Memory B cell (primary cell): ENCODE measurements around the gene AUH.
A peak's percentile ranks its signal among the peaks of the same experiment; 100 is the strongest.

Source experiments
- ATAC-seq: fragments of 150-1000 bp; cut with Tn5 transposase; 2 replicates; pipeline ENCODE4 v1.10.0; 2021; ENCODE audit warnings: low read depth, mild to moderate bottlenecking, moderate library complexity
- DNase-seq, 2 donors: peaks; one replicate each; pipeline ENCODE4 v3.0.0; 2022; ENCODE audit warnings: low spot score in 2 of 2
- H3K27ac Mint-ChIP-seq: one replicate; pipeline ENCODE4 v1.8.0; 2022; ENCODE audit warnings: mild to moderate bottlenecking, moderate library complexity, mixed read lengths
- H3K27me3 Mint-ChIP-seq: one replicate; pipeline ENCODE4 v1.8.0; 2022; ENCODE audit warnings: mixed read lengths
- H3K36me3 Mint-ChIP-seq: one replicate; pipeline ENCODE4 v1.8.0; 2022; ENCODE audit warnings: mild to moderate bottlenecking, mixed read lengths
- H3K4me1 Mint-ChIP-seq: one replicate; pipeline ENCODE4 v1.8.0; 2022; ENCODE audit warnings: mixed read lengths
- H3K4me3 Mint-ChIP-seq: one replicate; pipeline ENCODE4 v1.8.0; 2022; ENCODE audit warnings: mild to moderate bottlenecking, moderate library complexity, mixed read lengths
- H3K9me3 Mint-ChIP-seq: one replicate; pipeline ENCODE4 v1.8.0; 2022; ENCODE audit warnings: mixed read lengths

The AUH gene

GRCh38 chr9:91276513-91276912, 85.2 kb downstream of the AUH start:
- H3K36me3 Mint-ChIP-seq, result peaks cover 12% of the 10 kb centered on the region
- peaks cover 11% of the 10 kb centered on the region for H3K4me1 Mint-ChIP-seq
- H3K27me3 Mint-ChIP-seq, result no peaks in the 10 kb centered on the region
- no peaks in the 10 kb centered on the region for H3K9me3 Mint-ChIP-seq
- DNase-seq, result no peak
- H3K4me3 Mint-ChIP-seq, result no peak overlapping the region
- ATAC-seq, result no peak
- H3K27ac Mint-ChIP-seq, result no peak overlapping the region

GRCh38 chr9:91275655-91276054, 86.1 kb downstream of the AUH start:
- Mint-ChIP-seq H3K36me3 (peaks cover 6% of the 10 kb centered on the region), H3K27me3 (no peaks in the 10 kb centered on the region), H3K27ac (peak overlapping the region; percentile 41), H3K9me3 (no peaks in the 10 kb centered on the region), H3K4me3 (no peak overlapping the region), H3K4me1 (peaks cover 11% of the 10 kb centered on the region)
- DNase-seq (no peak), ATAC-seq (no peak)

- ATAC-seq (no peak), DNase-seq (no peak)
- no peaks in the 10 kb centered on the region for H3K9me3 Mint-ChIP-seq
- peak overlapping the region; percentile 41 for H3K27ac Mint-ChIP-seq
- no peak overlapping the region for H3K4me3 Mint-ChIP-seq
- peaks cover 11% of the 10 kb centered on the region for H3K4me1 Mint-ChIP-seq
- H3K36me3 Mint-ChIP-seq, result peaks cover 6% of the 10 kb centered on the region
- no peaks in the 10 kb centered on the region for H3K27me3 Mint-ChIP-seq
Observed at GRCh38 chr9:91274949-91275492, 86.7 kb downstream of the AUH start.

- Mint-ChIP-seq H3K4me3 (no peak overlapping the region), H3K27ac (peak overlapping the region; percentile 67), H3K4me1 (peaks cover 11% of the 10 kb centered on the region), H3K36me3 (peaks cover 5% of the 10 kb centered on the region), H3K27me3 (no peaks in the 10 kb centered on the region), H3K9me3 (no peaks in the 10 kb centered on the region)
- peak; percentile 98 for ATAC-seq
- no peak for DNase-seq
Observed at GRCh38 chr9:91273853-91274552, 87.7 kb downstream of the AUH start.

- Mint-ChIP-seq H3K27me3 (no peaks in the 10 kb centered on the region), H3K9me3 (no peaks in the 10 kb centered on the region), H3K36me3 (peaks cover 2% of the 10 kb centered on the region), H3K4me3 (no peak overlapping the region), H3K4me1 (peaks cover 11% of the 10 kb centered on the region), H3K27ac (no peak overlapping the region)
- DNase-seq (no peak), ATAC-seq (no peak)
Observed at GRCh38 chr9:91271156-91271555, 90.6 kb downstream of the AUH start.

- ATAC-seq, result no peak
Observed at GRCh38 chr9:91269907-91270491, 91.7 kb downstream of the AUH start.

GRCh38 chr9:91266448-91266847, 95.3 kb downstream of the AUH start:
- Mint-ChIP-seq H3K9me3 (peaks cover 2% of the 10 kb centered on the region), H3K27ac (no peak overlapping the region), H3K4me3 (no peak overlapping the region), H3K36me3 (peaks cover 15% of the 10 kb centered on the region), H3K4me1 (no peaks in the 10 kb centered on the region), H3K27me3 (no peaks in the 10 kb centered on the region)
- DNase-seq, result no peak
- ATAC-seq, result no peak

More at GRCh38 chr9:91269907-91270491, 91.7 kb downstream of the AUH start:
- Mint-ChIP-seq H3K27me3 (no peaks in the 10 kb centered on the region), H3K9me3 (no peaks in the 10 kb centered on the region), H3K36me3 (peaks cover 5% of the 10 kb centered on the region), H3K4me1 (peaks cover 6% of the 10 kb centered on the region), H3K4me3 (no peak overlapping the region), H3K27ac (no peak overlapping the region)
- DNase-seq, result no peak

GRCh38 chr9:91265514-91265913, 96.2 kb downstream of the AUH start:
- ATAC-seq (no peak), DNase-seq (no peak)
- H3K36me3 Mint-ChIP-seq, result peaks cover 17% of the 10 kb centered on the region
- H3K9me3 Mint-ChIP-seq, result peaks cover 2% of the 10 kb centered on the region
- no peaks in the 10 kb centered on the region for H3K4me1 Mint-ChIP-seq
- no peaks in the 10 kb centered on the region for H3K27me3 Mint-ChIP-seq
- no peak overlapping the region for H3K27ac Mint-ChIP-seq
- no peak overlapping the region for H3K4me3 Mint-ChIP-seq

- H3K27me3 Mint-ChIP-seq, result no peaks in the 10 kb centered on the region
- peaks cover 2% of the 10 kb centered on the region for H3K9me3 Mint-ChIP-seq
- no peak for ATAC-seq
- peaks cover 19% of the 10 kb centered on the region for H3K36me3 Mint-ChIP-seq
- no peak overlapping the region for H3K27ac Mint-ChIP-seq
- DNase-seq, result no peak
- H3K4me1 Mint-ChIP-seq, result peaks cover 2% of the 10 kb centered on the region
- no peak overlapping the region for H3K4me3 Mint-ChIP-seq
Observed at GRCh38 chr9:91261417-91261816, 100.3 kb downstream of the AUH start.

GRCh38 chr9:91259162-91259561, 102.6 kb downstream of the AUH start:
- H3K9me3 Mint-ChIP-seq, result peaks cover 2% of the 10 kb centered on the region
- no peak for ATAC-seq
- H3K27me3 Mint-ChIP-seq, result no peaks in the 10 kb centered on the region
- H3K27ac Mint-ChIP-seq, result peak overlapping the region; percentile 74
- peaks cover 2% of the 10 kb centered on the region for H3K4me1 Mint-ChIP-seq
- H3K4me3 Mint-ChIP-seq, result no peak overlapping the region
- H3K36me3 Mint-ChIP-seq, result peaks cover 10% of the 10 kb centered on the region
- no peak for DNase-seq

- peaks cover 2% of the 10 kb centered on the region for H3K4me1 Mint-ChIP-seq
- H3K36me3 Mint-ChIP-seq, result peaks cover 9% of the 10 kb centered on the region
- no peaks in the 10 kb centered on the region for H3K9me3 Mint-ChIP-seq
- no peaks in the 10 kb centered on the region for H3K27me3 Mint-ChIP-seq
- H3K27ac Mint-ChIP-seq, result no peak overlapping the region
- DNase-seq, result no peak
- no peak for ATAC-seq
- H3K4me3 Mint-ChIP-seq, result no peak overlapping the region
Observed at GRCh38 chr9:91258451-91258850, 103.3 kb downstream of the AUH start.

- Mint-ChIP-seq H3K27ac (no peak overlapping the region), H3K9me3 (no peaks in the 10 kb centered on the region), H3K4me3 (no peak overlapping the region), H3K27me3 (no peaks in the 10 kb centered on the region), H3K36me3 (peaks cover 11% of the 10 kb centered on the region), H3K4me1 (peaks cover 2% of the 10 kb centered on the region)
- DNase-seq, result no peak
- ATAC-seq, result no peak
Observed at GRCh38 chr9:91256235-91256634, 105.5 kb downstream of the AUH start.

GRCh38 chr9:91255327-91255726, 106.4 kb downstream of the AUH start:
- peaks cover 8% of the 10 kb centered on the region for H3K36me3 Mint-ChIP-seq
- no peaks in the 10 kb centered on the region for H3K9me3 Mint-ChIP-seq
- DNase-seq, result no peak
- H3K4me1 Mint-ChIP-seq, result peaks cover 2% of the 10 kb centered on the region
- no peaks in the 10 kb centered on the region for H3K27me3 Mint-ChIP-seq
- H3K27ac Mint-ChIP-seq, result no peak overlapping the region
- no peak for ATAC-seq
- no peak overlapping the region for H3K4me3 Mint-ChIP-seq

- no peaks in the 10 kb centered on the region for H3K4me1 Mint-ChIP-seq
- H3K9me3 Mint-ChIP-seq, result no peaks in the 10 kb centered on the region
- DNase-seq, result no peak
- peak; percentile 42 for ATAC-seq
- H3K36me3 Mint-ChIP-seq, result peaks cover 7% of the 10 kb centered on the region
- no peak overlapping the region for H3K27ac Mint-ChIP-seq
- H3K4me3 Mint-ChIP-seq, result no peak overlapping the region
- H3K27me3 Mint-ChIP-seq, result no peaks in the 10 kb centered on the region
Observed at GRCh38 chr9:91253488-91253887, 108.2 kb downstream of the AUH start.

GRCh38 chr9:91248707-91249106, 113.0 kb downstream of the AUH start:
- H3K27ac Mint-ChIP-seq, result no peak overlapping the region
- H3K9me3 Mint-ChIP-seq, result no peaks in the 10 kb centered on the region
- no peak overlapping the region for H3K4me3 Mint-ChIP-seq
- peaks cover 7% of the 10 kb centered on the region for H3K36me3 Mint-ChIP-seq
- H3K4me1 Mint-ChIP-seq, result peaks cover 18% of the 10 kb centered on the region
- DNase-seq (no peak), ATAC-seq (no peak)
- H3K27me3 Mint-ChIP-seq, result no peaks in the 10 kb centered on the region
